HepG2 (cell line): Measurements from ENCODE around the gene CRABP1. TPM values are rescaled to one million over a fixed set of nuclear protein-coding genes. Genes with fewer than 3 reads are reported as not detected.

Experiments used
- ATAC-seq: fragments of 200-7000 bp; cut with Tn5 transposase; 3 replicates; pipeline ENCODE4 v1.9.1; 2020; ENCODE audit warnings: mild to moderate bottlenecking, moderate library complexity
- BruUV-seq: library from RNA; stranded (reverse); fragments of 400-500 nt; replicated peaks from 2 replicates; lab custom pipeline; 2021; lab: Mats Ljungman, UMichigan
- CTCF ChIA-PET: fragments of 300-600 bp; formaldehyde crosslinking; extraction: SDS; loops from one replicate; lab custom pipeline; 2021; ENCODE audit warnings: low total read pairs, inconsistent platforms, low intra/inter-chr PET ratio; lab: Yijun Ruan, JAX
- POLR2A ChIA-PET: fragments of 350-600 bp; sonication (Branson Sonifier 250); formaldehyde crosslinking; loops from one replicate; lab custom pipeline; 2020; ENCODE audit warnings: antibody characterized with exemption, inconsistent platforms; lab: Yijun Ruan, JAX
- DNase-seq: peaks from one replicate; pipeline ENCODE4 v3.0.0-alpha.2; 2015; ENCODE audit warnings: low spot score
- FAIRE-seq: peaks from 3 replicates; lab custom pipeline; 2011; peaks lifted over from hg19 to GRCh38; lab: Jason Lieb, UNC
- H2AFZ ChIP-seq: one replicate; pipeline ENCODE4 v1.6.1; 2011; ENCODE audit warnings: low read length, inconsistent platforms
- H3K27ac ChIP-seq: fragments of 300-600 bp; 3 replicates; pipeline ENCODE4 v1.8.0; 2011; ENCODE audit warnings: mixed run types, mild to moderate bottlenecking, mixed read lengths, low read length, inconsistent platforms; ENCODE audit not compliant: insufficient read depth; ENCODE audit errors: extremely low read length
- H3K27me3 ChIP-seq, 2 experiments: fragments of 200-600 bp in 1 of 2; 2 replicates in 1 of 2; 3 replicates in 1 of 2; pipeline versions ENCODE4 v1.6.0 to v1.8.0; 2011; ENCODE audit warnings: low read length in 2 of 2, mild to moderate bottlenecking in 2 of 2, moderate library complexity in 2 of 2, inconsistent platforms in 1 of 2; ENCODE audit not compliant: insufficient read depth in 2 of 2, control insufficient read depth in 1 of 2
- H3K36me3 ChIP-seq, 2 experiments: fragments of 200-600 bp in 1 of 2; replicated peaks in 1 of 2; 2 replicates in 1 of 2; 3 replicates in 1 of 2; pipeline versions ENCODE4 v1.5.1 to v1.8.0; 2011; ENCODE audit warnings: low read length in 2 of 2, inconsistent platforms in 1 of 2; ENCODE audit not compliant: insufficient read depth in 2 of 2, control insufficient read depth in 1 of 2
- H3K4me1 ChIP-seq: 2 replicates; pipeline ENCODE4 v1.5.1; 2012; ENCODE audit warnings: low read length, inconsistent platforms; ENCODE audit not compliant: insufficient read depth
- H3K4me2 ChIP-seq: 2 replicates; pipeline ENCODE4 v1.6.0; 2011; ENCODE audit warnings: low read depth, low read length, inconsistent platforms
- H3K4me3 ChIP-seq, 3 experiments: fragments of 200-600 bp in 1 of 3; sonication (generic), shearing (Covaris generic) in 1 of 3; replicated peaks in 1 of 3; 2 replicates each; pipeline ENCODE4 v1.5.1; 2011 to 2016; ENCODE audit warnings: low read length in 3 of 3, inconsistent platforms in 2 of 3, low read depth in 2 of 3, mild to moderate bottlenecking in 2 of 3, control low read depth in 1 of 3, mixed read lengths in 1 of 3; ENCODE audit not compliant: insufficient read depth in 1 of 3
- H3K79me2 ChIP-seq: one replicate; pipeline ENCODE4 v1.6.1; 2011; ENCODE audit warnings: low read length, inconsistent platforms; ENCODE audit not compliant: insufficient read depth
- H3K9ac ChIP-seq: 2 replicates; pipeline ENCODE4 v1.6.0; 2011; ENCODE audit warnings: mild to moderate bottlenecking, low read depth, low read length, inconsistent platforms; ENCODE audit not compliant: insufficient read depth
- H3K9me3 ChIP-seq: 2 replicates; pipeline ENCODE4 v1.5.1; 2012; ENCODE audit warnings: mild to moderate bottlenecking, low read length
- H4K20me1 ChIP-seq: 2 replicates; pipeline ENCODE4 v1.6.0; 2011; ENCODE audit warnings: inconsistent platforms, mild to moderate bottlenecking, low read length, moderate library complexity; ENCODE audit not compliant: insufficient read depth
- MBNL3 ChIP-seq: fragments of 250-450 bp; sonication (Bioruptor Pico); conservative IDR thresholded peaks from 2 replicates; pipeline ENCODE4 v1.8.0; 2022; ENCODE audit warnings: mild to moderate bottlenecking, inconsistent platforms
- RELA ChIP-seq: sonication (generic); formaldehyde crosslinking; IDR thresholded peaks from 2 replicates; pipeline ENCODE4 v1.4.0; 2020; ENCODE audit warnings: missing genetic modification reagents
- ZBTB20 ChIP-seq: sonication (generic); formaldehyde crosslinking; IDR thresholded peaks from 2 replicates; pipeline ENCODE4 v1.8.1; 2023; ENCODE audit warnings: missing genetic modification reagents, low read depth, mild to moderate bottlenecking, borderline replicate concordance
- ZKSCAN5 ChIP-seq: sonication (generic); formaldehyde crosslinking; IDR thresholded peaks from 2 replicates; pipeline ENCODE4 v1.5.1; 2020; ENCODE audit warnings: mild to moderate bottlenecking, missing genetic modification reagents
- ZNF468 ChIP-seq: sonication (generic); formaldehyde crosslinking; IDR thresholded peaks from 2 replicates; pipeline ENCODE4 v1.8.0; 2022; ENCODE audit warnings: mild to moderate bottlenecking, moderate library complexity, missing genetic modification reagents
- WGBS: methylation state at CpG from one replicate; pipeline ENCODE4 v1.1.6; 2017; ENCODE audit warnings: low lambda C conversion rate; 5-methylcytosine and 5-hydroxymethylcytosine counted together
- in situ Hi-C: cut with HindIII; loops from 2 replicates; pipeline ENCODE4 v1.10.0; 2017; ENCODE audit warnings: low pct_unique_long_range_greater_than_20kb; ENCODE audit not compliant: extremely low pct_ligation_motif_present
- intact Hi-C: fragments of 100-400 bp; cut with micrococcal nuclease; formaldehyde crosslinking; loops from one replicate; pipeline ENCODE4 v1.10.0; 2022; ENCODE audit not compliant: unreplicated experiment
- polyA plus RNA-seq, 8 experiments: library from polyadenylated mRNA; depleted of rRNA in 3 of 8; stranded (reverse) in 7 of 8; unstranded in 1 of 8; fragments of >200 nt; fragmentation: Illumina TruSeq in 4 of 8; extraction: Trizol in 4 of 8; gene quantifications; 2 replicates each; pipeline versions ENCODE4 v1.2.1 to v1.2.3, GENCODE V29; 2011 to 2016; ENCODE audit warnings: low read depth in 4 of 8, missing spikeins in 1 of 8, mixed read lengths in 1 of 8; ENCODE audit not compliant: insufficient read depth in 1 of 8
- total RNA-seq, 5 experiments: library from RNA; depleted of rRNA; stranded (reverse); fragments of >200 nt; fragmentation: Illumina TruSeq; extraction: Trizol; gene quantifications; 2 replicates each; pipeline ENCODE4 v1.2.3, GENCODE V29; 2016; ENCODE audit warnings: low read depth in 1 of 5
- TF ChIP-seq, protein P1 (sequence below): sonication (generic); formaldehyde crosslinking; IDR thresholded peaks from 2 replicates; pipeline ENCODE4 v1.8.0; 2022; ENCODE audit warnings: mild to moderate bottlenecking, missing genetic modification reagents, moderate library complexity
- TF ChIP-seq, protein P2 (sequence below): sonication (generic); formaldehyde crosslinking; IDR thresholded peaks from 2 replicates; pipeline ENCODE4 v1.4.0; 2020; ENCODE audit warnings: missing genetic modification reagents, borderline replicate concordance
- TF ChIP-seq, protein P3 (sequence below): sonication (generic); formaldehyde crosslinking; IDR thresholded peaks from 2 replicates; pipeline ENCODE4 v1.4.0; 2020; ENCODE audit warnings: missing genetic modification reagents

Gene CRABP1
- total and polyA plus RNA-seq, 2 of the 13 experiments (the other 11 are each of a cell fraction or from before 2014, with no cell fraction given): not detected

DNA sequence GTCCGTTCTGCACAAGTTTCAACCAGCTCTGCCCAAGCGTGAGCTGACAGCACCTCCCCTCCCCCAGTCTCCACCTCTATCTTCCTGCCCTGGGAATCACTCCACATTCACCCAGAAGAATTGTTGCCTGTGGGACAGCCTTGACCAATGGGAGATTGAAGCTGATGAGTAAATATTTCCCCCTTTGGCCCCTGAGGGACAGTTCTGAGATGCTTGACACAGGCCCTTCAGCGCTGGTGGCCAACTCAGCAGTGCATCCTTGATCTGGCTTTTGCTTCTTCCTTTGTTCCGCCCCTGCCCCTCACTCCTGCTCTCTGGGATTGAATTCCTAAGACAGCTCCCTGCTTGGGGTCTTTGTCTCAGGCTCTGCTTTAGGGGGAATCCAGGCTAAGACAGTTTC is 27.6 kb upstream of the CRABP1 start:
- no TSS peak for BruUV-seq
- CTCF ChIA-PET: no interaction called here
- Histone ChIP-seq H3K79me2 (no peaks in the 10 kb centered on the region), H3K9ac (no peak overlapping the region), H3K27me3 (peaks cover 2 to 35% of the 10 kb centered on the region in 2 experiments; a peak in 4 of 5 replicates), H2AFZ (no peak overlapping the region), H3K27ac (no peak overlapping the region), H3K36me3 (no peaks in the 10 kb centered on the region), H3K9me3 (no peaks in the 10 kb centered on the region), H3K4me2 (no peak overlapping the region), H3K4me1 (peaks cover 5% of the 10 kb centered on the region; the same call in 1 of the 2 replicates), H4K20me1 (no peaks in the 10 kb centered on the region), H3K4me3 (no peak overlapping the region)
- intact Hi-C loops (no loop called here), in situ Hi-C loops (loop anchor here (5.0 kb wide), 1 partner anchor 110 kb away; no protein-coding TSS in a partner anchor)
- TF ChIP-seq, protein P1, sequence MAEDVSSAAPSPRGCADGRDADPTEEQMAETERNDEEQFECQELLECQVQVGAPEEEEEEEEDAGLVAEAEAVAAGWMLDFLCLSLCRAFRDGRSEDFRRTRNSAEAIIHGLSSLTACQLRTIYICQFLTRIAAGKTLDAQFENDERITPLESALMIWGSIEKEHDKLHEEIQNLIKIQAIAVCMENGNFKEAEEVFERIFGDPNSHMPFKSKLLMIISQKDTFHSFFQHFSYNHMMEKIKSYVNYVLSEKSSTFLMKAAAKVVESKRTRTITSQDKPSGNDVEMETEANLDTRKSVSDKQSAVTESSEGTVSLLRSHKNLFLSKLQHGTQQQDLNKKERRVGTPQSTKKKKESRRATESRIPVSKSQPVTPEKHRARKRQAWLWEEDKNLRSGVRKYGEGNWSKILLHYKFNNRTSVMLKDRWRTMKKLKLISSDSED: no peak
- TF ChIP-seq, protein P2, sequence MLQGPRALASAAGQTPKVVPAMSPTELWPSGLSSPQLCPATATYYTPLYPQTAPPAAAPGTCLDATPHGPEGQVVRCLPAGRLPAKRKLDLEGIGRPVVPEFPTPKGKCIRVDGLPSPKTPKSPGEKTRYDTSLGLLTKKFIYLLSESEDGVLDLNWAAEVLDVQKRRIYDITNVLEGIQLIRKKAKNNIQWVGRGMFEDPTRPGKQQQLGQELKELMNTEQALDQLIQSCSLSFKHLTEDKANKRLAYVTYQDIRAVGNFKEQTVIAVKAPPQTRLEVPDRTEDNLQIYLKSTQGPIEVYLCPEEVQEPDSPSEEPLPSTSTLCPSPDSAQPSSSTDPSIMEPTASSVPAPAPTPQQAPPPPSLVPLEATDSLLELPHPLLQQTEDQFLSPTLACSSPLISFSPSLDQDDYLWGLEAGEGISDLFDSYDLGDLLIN (CRISPR knock-in tag): no peak
- TF ChIP-seq RELA (no peak), ZKSCAN5 (no peak), ZNF468 (no peak), ZBTB20 (CRISPR knock-in tag) (no peak), MBNL3 (CRISPR knock-in tag) (no peak)
- TF ChIP-seq, protein P3, sequence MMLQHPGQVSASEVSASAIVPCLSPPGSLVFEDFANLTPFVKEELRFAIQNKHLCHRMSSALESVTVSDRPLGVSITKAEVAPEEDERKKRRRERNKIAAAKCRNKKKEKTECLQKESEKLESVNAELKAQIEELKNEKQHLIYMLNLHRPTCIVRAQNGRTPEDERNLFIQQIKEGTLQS (CRISPR knock-in tag): no peak
- POLR2A ChIA-PET: interaction anchor here (1.0 kb wide), 1 partner anchor 125 kb away, joined by 3 read pairs; the partner anchor contains the start of gene IREB2
- 35% methylated on average over 4 of the region's 4 CpGs for WGBS
- FAIRE-seq (no peak), DNase-seq (no peak), ATAC-seq (no peak)
